Endodermal cell (in vitro differentiated cells): ENCODE results near the gene DRG2. TPM values are rescaled to one million over a fixed set of nuclear protein-coding genes. Genes with fewer than 3 reads are reported as not detected.

ENCODE experiments used
- DNase-seq: peaks from one replicate; pipeline ENCODE4 v3.0.0-alpha.2; 2017
- H3K27ac ChIP-seq: 2 replicates; pipeline ENCODE4 v1.5.1; 2013; ENCODE audit warnings: mild to moderate bottlenecking, low read depth, low read length, moderate library complexity
- H3K27me3 ChIP-seq: 2 replicates; pipeline ENCODE4 v1.6.1; 2013; ENCODE audit warnings: mild to moderate bottlenecking, low read length, moderate library complexity; ENCODE audit not compliant: insufficient read depth, control insufficient read depth, poor library complexity, severe bottlenecking
- H3K36me3 ChIP-seq: 2 replicates; pipeline ENCODE4 v1.7.0; 2013; ENCODE audit warnings: mild to moderate bottlenecking, low read length, moderate library complexity; ENCODE audit not compliant: control insufficient read depth, insufficient read depth
- H3K4me1 ChIP-seq: one replicate; pipeline ENCODE4 v1.7.0; 2013; ENCODE audit warnings: low read length; ENCODE audit not compliant: control insufficient read depth, insufficient read depth
- H3K4me3 ChIP-seq: 2 replicates; pipeline ENCODE4 v1.5.1; 2013; ENCODE audit warnings: mild to moderate bottlenecking, low read length, moderate library complexity
- H3K9ac ChIP-seq: 2 replicates; pipeline ENCODE4 v1.6.1; 2013; ENCODE audit warnings: mild to moderate bottlenecking, low read length, moderate library complexity; ENCODE audit not compliant: poor library complexity, severe bottlenecking; ENCODE audit errors: extremely low read depth
- H3K9me3 ChIP-seq: 2 replicates; pipeline ENCODE4 v1.6.1; 2013; ENCODE audit warnings: mild to moderate bottlenecking, low read length, moderate library complexity; ENCODE audit not compliant: control insufficient read depth
- H3K27ac Mint-ChIP-seq: 2 replicates; pipeline ENCODE4 v1.8.0; 2020; ENCODE audit warnings: mixed read lengths
- H3K27me3 Mint-ChIP-seq: 2 replicates; pipeline ENCODE4 v1.8.0; 2021; ENCODE audit warnings: mild to moderate bottlenecking, mixed read lengths; ENCODE audit not compliant: insufficient read depth
- H3K36me3 Mint-ChIP-seq: 2 replicates; pipeline ENCODE4 v1.8.0; 2020; ENCODE audit warnings: low read depth, mixed read lengths
- H3K4me1 Mint-ChIP-seq: 2 replicates; pipeline ENCODE4 v1.8.0; 2020; ENCODE audit warnings: mixed read lengths
- H3K4me3 Mint-ChIP-seq: 2 replicates; pipeline ENCODE4 v1.8.0; 2020; ENCODE audit warnings: mild to moderate bottlenecking, moderate library complexity, mixed read lengths
- H3K9me3 Mint-ChIP-seq: 2 replicates; pipeline ENCODE4 v1.8.0; 2020; ENCODE audit warnings: mild to moderate bottlenecking, mixed read lengths
- WGBS, 2 experiments: methylation state at CpG; one replicate each; pipeline versions ENCODE4 v1.1.5 to v1.1.7; 2013; ENCODE audit warnings: missing lambda C conversion rate in 2 of 2, mixed read lengths in 1 of 2; ENCODE audit not compliant: insufficient coverage in 1 of 2, insufficient read length in 1 of 2; 5-methylcytosine and 5-hydroxymethylcytosine counted together
- total RNA-seq, 2 donors: library from RNA; stranded (reverse); fragmentation: NEBNext Ultra II Directional in 1 of 2; extraction: Animal tissue kit (Norgen Biotek cat#: 25700) in 1 of 2; gene quantifications; 2 replicates in 1 of 2; 3 replicates in 1 of 2; pipeline ENCODE4 v1.2.1, GENCODE V29; 2021
- TF ChIP-seq, protein P1 (sequence below): fragments of 200-600 bp; sonication (generic); conservative IDR thresholded peaks from 2 replicates; pipeline ENCODE4 v1.5.0; 2021; ENCODE audit warnings: antibody characterized with exemption, mild to moderate bottlenecking

Gene DRG2
- total RNA-seq, 2 donors from 2014 or later = 45.1 to 49.9 TPM

DNA sequence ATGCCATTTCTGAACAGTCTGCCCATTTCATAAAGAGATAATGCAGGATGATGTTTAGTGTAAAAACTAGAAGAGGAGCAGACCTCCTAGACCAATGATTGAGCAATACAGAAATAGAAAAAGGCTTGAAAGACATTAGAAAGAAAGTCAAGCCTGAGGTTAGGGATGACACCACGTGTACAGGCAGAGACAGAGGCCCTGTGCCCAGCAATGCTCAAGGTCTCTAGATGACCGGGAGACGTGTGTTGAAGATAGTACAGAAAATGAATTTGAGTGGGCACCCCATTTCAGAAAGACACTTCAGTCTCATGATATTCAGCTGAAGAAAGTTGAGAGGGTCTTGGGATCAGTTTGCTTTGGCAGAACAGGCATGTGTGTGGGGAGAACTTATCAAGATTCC lies 43.1 kb upstream of the DRG2 start:
- Histone ChIP-seq H3K4me3 (no peak overlapping the region), H3K27me3 (no peaks in the 10 kb centered on the region), H3K27ac (no peak overlapping the region), H3K4me1 (peaks cover 7% of the 10 kb centered on the region), H3K9ac (no peak overlapping the region), H3K36me3 (peaks cover 70% of the 10 kb centered on the region), H3K9me3 (peaks cover 4% of the 10 kb centered on the region)
- Mint-ChIP-seq H3K4me1 (peaks cover 30% of the 10 kb centered on the region), H3K9me3 (no peaks in the 10 kb centered on the region), H3K27me3 (no peaks in the 10 kb centered on the region), H3K36me3 (peaks cover 36% of the 10 kb centered on the region), H3K27ac (no peak overlapping the region), H3K4me3 (no peak overlapping the region)
- WGBS, 2 experiments = 89 to 93% methylated on average over 3 of the region's 3 CpGs
- TF ChIP-seq, protein P1, sequence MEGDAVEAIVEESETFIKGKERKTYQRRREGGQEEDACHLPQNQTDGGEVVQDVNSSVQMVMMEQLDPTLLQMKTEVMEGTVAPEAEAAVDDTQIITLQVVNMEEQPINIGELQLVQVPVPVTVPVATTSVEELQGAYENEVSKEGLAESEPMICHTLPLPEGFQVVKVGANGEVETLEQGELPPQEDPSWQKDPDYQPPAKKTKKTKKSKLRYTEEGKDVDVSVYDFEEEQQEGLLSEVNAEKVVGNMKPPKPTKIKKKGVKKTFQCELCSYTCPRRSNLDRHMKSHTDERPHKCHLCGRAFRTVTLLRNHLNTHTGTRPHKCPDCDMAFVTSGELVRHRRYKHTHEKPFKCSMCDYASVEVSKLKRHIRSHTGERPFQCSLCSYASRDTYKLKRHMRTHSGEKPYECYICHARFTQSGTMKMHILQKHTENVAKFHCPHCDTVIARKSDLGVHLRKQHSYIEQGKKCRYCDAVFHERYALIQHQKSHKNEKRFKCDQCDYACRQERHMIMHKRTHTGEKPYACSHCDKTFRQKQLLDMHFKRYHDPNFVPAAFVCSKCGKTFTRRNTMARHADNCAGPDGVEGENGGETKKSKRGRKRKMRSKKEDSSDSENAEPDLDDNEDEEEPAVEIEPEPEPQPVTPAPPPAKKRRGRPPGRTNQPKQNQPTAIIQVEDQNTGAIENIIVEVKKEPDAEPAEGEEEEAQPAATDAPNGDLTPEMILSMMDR = no peak
- DNase-seq = no peak

DNA sequence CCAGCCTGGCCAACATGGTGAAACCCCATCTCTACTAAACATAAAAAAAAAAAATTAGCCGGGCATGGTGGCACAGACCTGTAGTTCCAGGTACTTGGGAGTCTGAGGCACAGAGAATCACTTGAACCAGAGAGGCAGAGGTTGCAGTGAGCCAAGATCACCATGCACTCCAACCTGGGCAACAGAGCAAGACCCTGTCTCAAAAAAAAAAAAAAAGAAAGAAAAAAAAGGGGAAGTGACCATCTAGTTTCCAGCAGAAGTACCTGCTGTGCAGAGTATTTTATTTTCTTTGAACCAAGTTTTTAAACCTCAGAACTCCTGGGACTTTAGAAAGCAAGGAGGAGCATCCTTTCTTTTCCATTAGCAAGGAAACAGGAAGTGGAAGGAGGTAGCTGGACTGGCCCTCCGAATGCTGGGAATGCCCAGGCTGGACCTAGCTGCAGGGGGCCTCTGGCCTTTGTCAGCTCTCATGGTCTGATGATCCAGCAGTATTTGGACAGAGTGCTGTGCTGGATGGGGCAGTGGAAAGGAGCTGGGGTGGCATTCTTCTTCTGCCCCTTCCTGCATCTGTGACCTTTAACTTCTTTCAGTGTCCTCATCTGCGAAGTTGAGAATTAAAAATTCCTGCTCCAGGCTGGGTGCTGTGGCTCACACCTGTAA lies 41.9 kb upstream of the DRG2 start:
- Mint-ChIP-seq H3K4me1 (peaks cover 24% of the 10 kb centered on the region), H3K27ac (no peak overlapping the region), H3K4me3 (no peak overlapping the region), H3K9me3 (no peaks in the 10 kb centered on the region), H3K36me3 (peaks cover 44% of the 10 kb centered on the region), H3K27me3 (no peaks in the 10 kb centered on the region)
- no peak overlapping the region for H3K27ac ChIP-seq
- H3K27me3 ChIP-seq = no peaks in the 10 kb centered on the region
- H3K4me1 ChIP-seq = peaks cover 7% of the 10 kb centered on the region
- TF ChIP-seq, protein P1 = no peak
- H3K9ac ChIP-seq = no peak overlapping the region
- no peak for DNase-seq
- peaks cover 4% of the 10 kb centered on the region for H3K9me3 ChIP-seq
- WGBS, 2 experiments = 88 to 96% methylated on average over 3 of the region's 3 CpGs
- peaks cover 82% of the 10 kb centered on the region for H3K36me3 ChIP-seq
- no peak overlapping the region for H3K4me3 ChIP-seq

DNA sequence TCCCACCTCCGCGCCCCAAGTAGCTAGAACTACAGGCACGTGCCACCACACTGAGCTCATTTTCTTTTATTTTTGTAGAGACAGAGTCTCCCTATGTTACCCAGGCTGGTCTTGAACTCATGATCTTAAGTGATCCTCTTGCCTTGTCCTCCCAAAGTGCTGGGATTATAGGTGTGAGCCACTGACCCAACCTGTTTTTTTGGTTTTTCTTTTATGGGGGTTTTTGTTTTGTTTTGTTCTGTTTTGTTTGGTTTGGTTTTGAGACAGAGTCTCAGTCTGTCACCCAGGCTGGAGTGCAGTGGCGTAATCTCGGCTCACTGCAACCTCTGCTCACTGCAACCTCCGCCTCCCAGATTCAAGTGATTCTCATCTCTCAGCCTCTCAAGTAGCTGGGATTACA lies 32.2 kb upstream of the DRG2 start:
- Mint-ChIP-seq H3K27me3 (no peaks in the 10 kb centered on the region), H3K36me3 (peaks cover 72% of the 10 kb centered on the region), H3K4me3 (no peak overlapping the region), H3K27ac (no peak overlapping the region), H3K4me1 (no peaks in the 10 kb centered on the region), H3K9me3 (no peaks in the 10 kb centered on the region)
- H3K27ac ChIP-seq = no peak overlapping the region
- no peak overlapping the region for H3K9ac ChIP-seq
- no peaks in the 10 kb centered on the region for H3K4me1 ChIP-seq
- TF ChIP-seq, protein P1 = no peak
- no peaks in the 10 kb centered on the region for H3K9me3 ChIP-seq
- H3K4me3 ChIP-seq = no peak overlapping the region
- DNase-seq = no peak
- WGBS, 2 experiments = 91 to 95% methylated on average over 6 of the region's 6 CpGs
- H3K27me3 ChIP-seq = no peaks in the 10 kb centered on the region
- peaks cover 78% of the 10 kb centered on the region for H3K36me3 ChIP-seq
